ENCODE measurements around the gene MYO1D.
"Not testable (repeated sequence)": the region's sequence is repeated elsewhere in the genome, so short reads cannot be mapped to it uniquely, and the experiment has no call there.

The MYO1D gene

GRCh38 chr17:32525122-32525521 lies 351.8 kb downstream of the MYO1D start:
- DNase-seq (ENCODE audit: low read depth), result no peak

- not testable (repeated sequence) for DNase-seq (ENCODE audit: low read depth)
Observed at GRCh38 chr17:32524553-32524880, 352.4 kb downstream of the MYO1D start.

- no peak for DNase-seq (ENCODE audit: low read depth)
Observed at GRCh38 chr17:32523827-32524552, 352.9 kb downstream of the MYO1D start.

GRCh38 chr17:32523017-32523680 lies 353.8 kb downstream of the MYO1D start:
- DNase-seq (ENCODE audit: low read depth), result no peak

- DNase-seq (ENCODE audit: low read depth), result no peak
Observed at GRCh38 chr17:32520737-32521404, 356.1 kb downstream of the MYO1D start.

GRCh38 chr17:32520104-32520701 lies 356.7 kb downstream of the MYO1D start:
- DNase-seq (ENCODE audit: low read depth), result peak; percentile 23

- DNase-seq (ENCODE audit: low read depth), result peak; percentile 40
Observed at GRCh38 chr17:32519228-32520103, 357.5 kb downstream of the MYO1D start.

- DNase-seq (ENCODE audit: low read depth), result no peak
Observed at GRCh38 chr17:32518646-32519227, 358.2 kb downstream of the MYO1D start.

GRCh38 chr17:32517982-32518381 lies 358.9 kb downstream of the MYO1D start:
- no peak for DNase-seq (ENCODE audit: low read depth)

- DNase-seq (ENCODE audit: low read depth), result no peak
Observed at GRCh38 chr17:32516940-32517701, 359.8 kb downstream of the MYO1D start.

- DNase-seq (ENCODE audit: low read depth), result no peak
Observed at GRCh38 chr17:32516450-32516849, 360.5 kb downstream of the MYO1D start.

- DNase-seq (ENCODE audit: low read depth), result no peak
Observed at GRCh38 chr17:32515677-32516383, 361.1 kb downstream of the MYO1D start.

- no peak for DNase-seq (ENCODE audit: low read depth)
Observed at GRCh38 chr17:32514606-32515005, 362.3 kb downstream of the MYO1D start.

- DNase-seq (ENCODE audit: low read depth), result no peak
Observed at GRCh38 chr17:32513579-32513978, 363.3 kb downstream of the MYO1D start.

GRCh38 chr17:32512328-32512727 lies 364.6 kb downstream of the MYO1D start:
- no peak for DNase-seq (ENCODE audit: low read depth)

- DNase-seq (ENCODE audit: low read depth), result no peak
Observed at GRCh38 chr17:32510466-32510865, 366.5 kb downstream of the MYO1D start.

GRCh38 chr17:32508926-32509325 lies 368.0 kb downstream of the MYO1D start:
- no peak for DNase-seq (ENCODE audit: low read depth)

GRCh38 chr17:32504166-32504990 lies 372.5 kb downstream of the MYO1D start:
- DNase-seq (ENCODE audit: low read depth), result no peak
